HPDE6-E6E7 (cell line): ENCODE measurements around the gene ACER3.
"Not testable (repeated sequence)": the region's sequence is repeated elsewhere in the genome, so short reads cannot be mapped to it uniquely, and the experiment has no call there.

Source experiments
- DNase-seq: peaks from one replicate; pipeline ENCODE4 v3.0.0; 2011; ENCODE audit warnings: missing footprints; ENCODE audit errors: extremely low spot score

ACER3 gene

DNA sequence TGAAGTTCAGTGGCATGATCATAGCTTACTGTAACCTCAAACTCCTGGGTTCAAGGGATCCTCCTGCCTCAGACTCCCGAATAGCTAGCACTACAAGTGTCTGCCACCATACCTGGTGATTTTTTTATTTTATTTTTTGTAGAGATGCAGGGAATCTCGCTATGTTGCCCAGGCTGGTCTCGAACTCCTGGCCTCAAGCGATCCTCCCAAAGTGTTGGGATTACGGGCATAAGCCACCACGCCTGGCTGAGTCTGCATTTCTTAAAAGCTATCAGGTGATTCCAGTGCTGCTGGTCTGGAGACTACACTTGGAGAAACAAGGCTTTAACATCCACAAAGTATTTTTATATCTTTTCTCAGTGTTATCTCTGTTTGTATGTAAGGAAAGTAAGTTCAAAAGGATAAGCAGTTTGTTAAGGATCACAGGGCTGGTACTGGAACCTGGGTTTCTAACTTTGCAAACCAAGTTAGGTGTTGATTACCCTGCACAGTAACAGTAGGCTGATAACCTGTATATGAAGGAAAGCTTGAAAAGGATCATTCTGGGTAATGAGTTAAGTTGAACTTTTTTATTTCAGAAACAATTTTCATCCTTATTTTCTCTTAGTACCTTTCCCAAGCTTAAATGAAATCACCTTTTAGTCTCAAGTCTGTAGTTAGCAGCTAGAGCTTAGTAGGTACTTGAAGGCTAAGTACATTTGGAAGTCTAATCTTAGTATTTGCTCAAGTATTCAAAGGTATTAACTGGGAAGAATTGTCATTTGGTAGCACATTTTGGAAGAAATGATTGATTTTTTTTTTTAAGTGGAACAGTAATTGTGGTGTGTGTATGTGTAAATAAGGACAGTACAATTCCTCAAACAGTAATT is 12.5 kb downstream of the ACER3 start:
- DNase-seq, result no peak

DNA sequence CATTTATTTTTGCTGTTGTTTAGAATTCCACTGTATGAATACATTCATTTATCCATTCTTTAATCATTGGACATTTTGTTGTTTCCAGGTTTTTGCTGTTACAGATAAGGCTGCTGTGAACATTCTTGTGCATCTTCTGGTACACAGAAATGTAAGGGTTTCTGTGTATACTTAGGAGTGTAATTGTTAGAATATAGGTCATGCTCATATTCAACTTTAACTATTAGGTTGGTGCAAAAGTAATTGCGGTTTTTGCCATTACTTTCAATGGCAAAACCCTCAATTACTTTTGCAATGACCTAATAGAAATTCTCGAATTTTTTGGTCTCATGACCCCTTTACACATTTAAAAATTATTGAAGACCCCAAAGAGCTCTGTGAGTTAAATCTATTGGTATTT is 17.3 kb downstream of the ACER3 start:
- no peak for DNase-seq

DNA sequence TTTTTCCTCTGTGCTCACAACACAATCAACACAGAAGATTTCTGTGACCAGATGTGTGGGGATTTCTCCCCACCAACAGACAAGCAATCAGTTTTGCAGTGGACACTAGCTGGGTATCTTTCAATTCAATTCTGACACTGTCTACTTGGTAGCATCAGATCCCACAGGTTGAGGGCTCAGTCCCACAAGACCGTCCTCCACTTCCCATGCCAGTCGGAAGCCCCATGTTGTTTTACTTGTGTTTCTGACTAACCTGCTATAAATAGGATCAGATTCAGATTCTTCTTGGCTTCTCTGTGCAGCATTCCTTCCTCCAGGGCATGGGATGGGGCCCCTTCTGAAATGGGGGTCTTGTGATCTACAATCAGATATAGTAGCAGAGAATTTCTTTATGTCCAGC is 19.6 kb downstream of the ACER3 start:
- no peak for DNase-seq

DNA sequence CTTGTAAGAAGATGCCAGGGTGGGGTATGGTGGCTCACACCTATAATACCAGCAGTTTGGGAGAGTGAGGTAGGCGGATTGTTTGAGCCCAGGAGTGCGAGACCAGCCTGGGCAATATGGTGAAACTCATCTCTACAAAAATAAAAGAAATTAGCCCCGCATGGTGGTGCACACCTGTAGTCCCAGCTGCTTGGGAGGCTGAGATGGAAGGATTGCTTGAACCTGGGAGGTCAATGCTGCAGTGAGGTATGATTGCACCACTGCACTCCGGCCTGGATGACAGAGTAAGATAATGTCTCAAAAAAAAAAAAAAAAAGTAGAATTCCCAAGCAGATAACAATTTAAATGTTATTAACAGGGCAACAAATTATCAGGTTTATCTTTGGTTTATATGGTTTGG is 20.2 kb downstream of the ACER3 start:
- no peak for DNase-seq

DNA sequence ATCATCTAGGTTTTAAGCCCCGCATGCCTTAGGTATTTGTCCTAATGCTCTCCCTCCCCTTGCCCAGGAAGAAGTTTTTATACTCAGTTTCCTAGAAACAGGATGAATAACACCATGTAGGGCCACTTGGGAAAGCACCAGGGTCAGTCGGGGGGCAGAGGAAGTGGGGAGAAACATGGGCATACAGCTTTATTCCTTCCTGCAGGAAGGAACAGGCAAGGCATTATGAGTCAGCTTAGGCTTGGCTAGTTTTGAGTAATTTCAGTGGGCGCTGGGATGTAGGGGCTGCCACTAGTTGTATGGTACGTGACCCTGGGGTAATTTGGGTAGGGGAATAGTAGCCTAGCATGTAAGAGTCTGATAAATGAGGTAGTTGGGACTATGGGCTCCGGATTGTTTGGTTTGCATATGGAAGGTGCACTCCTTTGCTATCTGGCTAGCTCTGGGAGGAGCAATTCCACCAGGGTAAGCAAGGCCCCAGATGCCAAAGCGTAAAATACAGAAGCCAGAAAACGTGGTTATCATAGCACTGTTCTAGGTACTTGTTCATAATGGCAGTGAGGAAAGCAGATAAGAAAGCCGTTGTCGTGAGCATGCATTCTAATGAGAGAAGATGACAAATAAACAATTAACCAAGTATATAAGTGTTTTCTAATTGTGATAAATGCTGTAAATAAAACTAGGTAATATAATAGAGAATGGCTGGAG is 24.8 kb downstream of the ACER3 start:
- peak; percentile 46 for DNase-seq

DNA sequence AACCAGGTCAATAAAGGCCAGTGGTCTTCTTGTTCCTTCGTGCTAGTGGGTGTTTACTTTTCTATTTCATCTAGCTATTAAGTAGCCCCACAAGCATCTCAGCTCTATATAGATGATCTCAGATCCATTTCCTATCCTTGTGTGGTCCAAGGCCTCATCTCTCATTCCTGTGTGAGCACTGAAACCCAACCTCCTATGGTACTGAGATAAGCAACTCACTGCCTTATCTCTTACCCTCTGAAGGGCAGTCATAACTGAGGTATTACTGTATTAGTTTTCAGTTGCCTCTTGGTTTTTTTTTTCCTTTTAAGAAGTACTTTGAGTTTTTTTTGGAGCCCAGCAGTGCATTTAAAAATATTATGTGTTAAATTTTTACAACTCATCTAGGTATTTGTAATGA is 28.3 kb downstream of the ACER3 start:
- DNase-seq, result no peak

DNA sequence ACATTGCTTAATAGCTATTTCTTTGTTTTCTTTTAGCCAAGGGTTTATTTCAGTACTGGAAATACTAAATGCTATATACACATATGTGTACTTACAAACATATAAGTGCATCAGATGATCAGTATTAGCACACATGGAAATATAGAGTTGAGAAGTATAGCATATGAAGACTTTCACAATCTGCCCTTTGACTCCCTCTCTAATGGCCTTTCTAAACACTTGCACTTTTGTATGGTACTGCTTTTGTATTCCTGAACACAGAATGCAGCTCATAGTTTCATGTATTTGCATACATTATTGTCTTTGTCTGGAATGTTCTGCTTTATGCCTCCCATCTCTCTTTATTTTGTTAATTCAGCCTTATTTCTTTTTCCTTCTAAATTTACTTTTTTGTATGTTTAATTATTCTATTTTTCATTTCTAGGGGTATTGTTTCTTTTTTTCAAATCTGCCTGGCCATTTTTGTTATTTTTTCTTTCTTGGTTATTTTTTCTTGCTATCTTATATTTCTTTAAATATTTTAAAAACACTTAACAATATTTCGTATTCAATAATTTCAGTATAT is 28.8 kb downstream of the ACER3 start:
- DNase-seq, result no peak

DNA sequence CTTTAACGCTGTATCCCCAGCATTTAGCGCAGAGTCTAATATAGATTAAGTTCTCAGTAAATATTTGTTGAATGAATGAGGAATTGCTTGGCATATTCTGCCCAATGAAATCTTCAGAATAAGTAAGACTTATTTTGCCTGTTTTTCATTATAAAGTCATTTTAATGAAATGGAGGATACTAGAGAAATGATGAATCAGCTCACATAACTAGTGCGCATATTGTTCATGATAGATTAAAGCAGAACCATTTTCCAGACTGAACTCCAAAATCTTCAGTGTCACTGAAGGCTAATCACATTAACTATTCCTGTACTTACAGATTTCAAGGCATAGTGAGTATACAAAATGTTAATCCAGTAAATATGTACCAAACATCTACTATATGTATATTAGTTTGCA is 29.6 kb downstream of the ACER3 start:
- DNase-seq, result no peak

DNA sequence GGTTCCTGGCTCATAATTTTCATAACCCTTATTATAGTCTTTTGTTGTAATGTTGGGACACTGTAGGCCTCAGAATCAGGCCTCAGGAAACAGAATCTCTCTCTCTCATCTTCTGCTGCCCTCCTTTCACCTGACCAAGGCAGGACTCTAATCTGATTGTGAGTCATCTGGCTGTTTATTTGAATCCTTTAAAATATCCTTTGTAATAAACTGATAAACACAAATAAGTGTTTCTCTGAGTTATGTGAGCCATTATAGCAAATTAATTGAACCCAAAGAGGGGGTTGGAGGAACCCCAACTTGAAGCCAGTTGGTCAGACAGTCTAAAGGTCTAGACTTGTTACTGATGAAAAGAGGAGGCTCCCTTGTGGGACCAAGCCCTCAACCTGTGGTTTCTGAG is 30.6 kb downstream of the ACER3 start:
- DNase-seq, result no peak

DNA sequence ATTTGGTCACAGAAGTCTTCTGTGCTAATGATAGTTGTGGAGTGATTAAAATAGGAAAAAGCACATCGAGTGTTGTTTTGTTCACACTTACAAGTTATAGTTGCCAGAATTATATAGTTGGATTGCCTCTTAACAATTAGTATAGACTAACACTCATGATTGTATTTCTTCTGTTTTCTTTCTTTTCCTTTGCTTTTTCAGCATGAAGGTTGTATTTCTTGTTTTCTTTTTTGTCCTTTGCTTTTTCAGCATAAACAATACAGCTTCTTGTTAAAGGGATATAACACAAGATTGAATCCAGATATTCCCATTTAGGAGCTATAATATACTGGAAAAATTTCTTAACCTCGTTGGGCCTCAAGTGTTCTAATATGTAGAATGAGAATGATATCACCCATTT is 31.1 kb downstream of the ACER3 start:
- no peak for DNase-seq

DNA sequence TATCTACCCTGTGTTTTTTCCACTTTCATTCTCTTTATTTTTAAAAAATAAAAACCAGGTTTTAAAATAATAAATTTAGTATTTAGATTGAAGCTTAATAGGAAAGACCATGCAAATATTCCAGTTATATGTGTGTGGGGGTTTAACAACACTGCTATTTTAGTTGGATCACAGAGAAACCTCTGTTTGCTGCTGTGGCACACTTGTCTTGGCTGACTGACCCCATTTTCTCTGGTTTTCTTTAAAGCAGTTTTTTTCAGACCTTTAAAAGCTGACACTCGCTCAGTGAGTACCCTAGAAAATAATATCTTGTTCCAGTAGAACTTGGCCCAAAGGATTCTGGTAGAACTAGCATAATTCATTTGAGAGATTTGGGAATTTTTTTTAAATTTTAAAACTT is 31.6 kb downstream of the ACER3 start:
- DNase-seq, result no peak

DNA sequence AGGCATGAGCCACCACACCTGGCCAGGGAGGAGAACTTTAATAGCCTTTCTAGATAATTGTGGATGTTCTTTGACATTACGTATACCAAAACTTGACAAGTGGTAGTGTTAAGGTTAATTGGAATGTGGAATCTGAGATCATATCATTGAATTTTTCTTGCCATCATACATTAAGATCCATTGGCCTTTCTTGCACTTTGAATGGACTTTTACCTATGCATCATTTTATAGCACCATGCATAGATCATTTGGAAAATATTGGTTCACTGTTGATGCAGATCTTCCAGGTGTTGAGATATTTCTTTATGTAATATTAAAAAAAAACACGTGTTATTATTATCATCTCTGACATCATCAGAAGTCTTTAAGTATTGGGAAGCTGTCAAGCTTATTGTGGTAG is 36.5 kb downstream of the ACER3 start:
- no peak for DNase-seq

DNA sequence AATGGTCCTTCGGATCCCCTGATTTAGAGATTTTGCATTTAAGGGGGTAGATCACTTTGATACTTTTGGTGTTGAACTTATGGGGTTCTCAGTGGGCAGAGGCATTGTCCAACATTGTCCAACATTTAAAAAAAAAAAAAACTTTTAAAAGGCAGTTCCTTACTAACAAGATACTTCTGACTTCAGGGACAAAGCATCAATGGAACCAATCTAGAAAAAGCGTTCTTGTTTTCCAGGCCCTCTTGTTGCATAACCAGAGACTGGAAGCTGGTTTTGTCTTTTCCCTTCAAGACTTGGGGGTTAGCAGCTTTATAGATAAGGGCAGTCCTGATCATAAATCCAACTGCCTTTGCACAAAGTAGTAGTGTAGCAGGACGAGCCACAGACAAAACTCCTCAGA is 40.4 kb downstream of the ACER3 start:
- no peak for DNase-seq

DNA sequence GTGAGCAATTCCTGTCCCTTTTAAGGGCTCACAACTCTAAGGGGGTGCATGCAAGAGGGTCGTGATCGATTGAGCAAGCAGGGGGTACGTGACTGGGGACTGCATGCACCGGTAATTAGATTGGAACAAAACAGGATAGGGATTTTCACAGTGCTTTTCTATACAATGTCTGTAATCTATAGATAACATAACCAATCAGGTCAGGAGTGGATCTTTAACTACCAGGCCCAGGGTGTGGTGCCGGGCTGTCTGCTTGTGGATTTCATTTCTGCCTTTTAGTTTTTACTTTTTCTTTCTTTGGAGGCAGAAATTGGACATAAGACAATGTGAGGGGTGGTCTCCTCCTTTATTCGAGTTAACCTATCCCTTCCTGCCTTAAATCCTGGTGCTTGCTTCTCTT is 40.9 kb downstream of the ACER3 start:
- not testable (repeated sequence) for DNase-seq

DNA sequence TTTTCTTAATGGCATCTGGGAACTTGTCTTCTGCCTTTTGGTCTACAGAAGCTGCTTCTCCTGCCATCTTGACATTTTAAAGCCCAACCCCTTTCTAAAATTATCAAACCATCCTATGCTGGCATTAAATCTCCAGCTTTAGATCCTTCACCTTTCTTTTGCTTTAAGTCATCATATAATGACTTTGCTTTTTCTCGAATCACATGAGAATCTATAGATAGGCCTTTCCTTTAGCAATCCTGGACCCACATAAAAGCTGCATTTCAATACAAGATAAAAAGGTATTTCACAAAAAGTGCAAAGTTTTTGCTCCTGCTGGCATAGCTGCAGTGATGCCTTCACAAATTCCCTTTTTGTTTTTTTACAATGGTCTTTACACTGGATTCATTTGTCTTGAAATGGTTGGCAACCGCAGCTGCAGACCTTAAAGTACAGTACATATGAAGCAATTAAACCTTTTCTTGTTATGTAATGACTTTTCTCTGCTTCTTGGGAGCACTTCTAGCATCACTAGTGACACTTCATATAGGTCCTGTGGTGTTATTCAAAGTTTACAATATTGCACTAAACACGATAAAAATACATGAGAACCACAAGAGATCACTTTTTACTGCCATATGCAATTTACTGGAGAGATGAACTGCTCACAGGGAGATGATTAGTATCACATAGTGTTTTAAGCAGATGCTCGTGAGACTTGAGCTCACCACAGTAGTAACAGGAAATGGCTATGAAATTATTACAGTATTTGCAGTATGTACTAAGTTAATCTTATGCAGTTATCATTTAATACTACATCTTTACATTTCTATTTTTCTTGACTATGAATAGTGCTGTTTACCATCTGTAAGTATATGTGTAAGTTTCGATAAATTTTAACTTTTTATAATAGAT is 41.6 kb downstream of the ACER3 start:
- no peak for DNase-seq

DNA sequence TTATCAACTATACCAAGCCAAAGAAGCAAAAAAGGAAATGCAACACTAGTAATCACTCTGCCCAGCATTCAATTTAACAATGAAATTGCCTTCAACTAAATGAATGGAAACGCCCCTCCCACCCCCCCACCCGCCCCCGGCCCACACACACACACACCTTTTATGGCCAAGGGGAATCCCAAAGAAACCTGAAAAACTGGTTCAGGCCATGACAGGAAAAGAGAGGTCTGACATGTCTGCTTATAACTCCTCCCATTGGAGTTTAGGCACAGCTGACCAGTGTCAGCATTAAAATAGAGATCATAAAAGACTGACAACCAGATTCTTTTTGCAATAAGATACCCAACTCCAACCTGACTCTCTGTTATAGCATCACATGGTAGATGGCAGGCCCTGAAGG is 42.6 kb downstream of the ACER3 start:
- peak; percentile 70 for DNase-seq

DNA sequence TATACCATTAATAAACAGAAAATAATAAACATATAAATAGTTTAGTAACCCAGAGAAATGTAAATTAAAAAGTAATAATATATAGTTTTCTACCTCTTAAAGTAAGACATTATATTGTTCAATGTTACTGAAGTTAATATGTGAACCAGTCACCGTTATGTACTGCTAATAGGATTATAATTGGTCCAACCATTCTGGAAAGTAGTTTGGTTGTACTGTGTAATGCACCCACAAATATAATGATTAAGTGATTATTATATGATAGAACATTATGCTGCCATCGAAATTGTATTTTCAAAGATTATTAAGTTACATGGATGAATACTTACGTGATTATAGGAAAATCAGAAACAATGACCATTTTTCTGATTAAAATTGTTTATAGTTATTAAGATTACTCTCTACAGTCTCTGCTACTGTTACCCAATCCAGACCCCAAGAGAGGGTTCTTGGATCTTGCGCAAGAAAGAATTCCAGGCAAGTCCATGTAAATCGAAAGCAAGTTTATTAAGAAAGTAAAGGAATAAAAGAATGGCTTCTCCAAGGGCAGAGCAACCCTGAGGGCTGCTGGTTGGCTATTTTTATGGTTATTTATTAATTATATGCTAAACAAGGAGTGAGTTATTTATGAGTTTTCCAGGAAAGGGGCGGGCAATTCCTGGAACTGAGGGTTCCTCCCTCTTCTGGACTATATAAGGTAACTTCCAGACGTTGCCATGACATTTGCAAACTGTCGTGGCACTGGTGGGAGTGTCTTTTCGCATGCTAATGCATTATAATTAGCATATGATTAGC is 50.1 kb downstream of the ACER3 start:
- no peak for DNase-seq

DNA sequence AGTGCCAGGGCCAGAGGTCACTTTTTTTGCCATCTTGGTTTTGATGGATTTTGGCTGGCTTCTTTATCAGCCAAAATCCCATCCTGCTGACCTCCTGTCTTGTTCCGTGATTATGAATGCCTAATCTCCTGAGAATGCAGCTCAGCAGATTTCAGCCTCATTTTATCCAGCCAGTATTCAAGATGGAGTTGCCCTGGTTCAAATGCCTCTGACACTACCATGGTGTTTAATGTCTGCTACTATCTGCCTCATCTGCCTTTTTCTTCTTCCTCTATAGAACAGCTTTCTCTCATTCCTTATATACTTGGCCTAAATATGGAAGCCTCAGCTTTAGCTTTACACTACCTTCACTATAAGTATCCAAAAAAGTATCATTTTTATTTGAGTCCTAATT is 50.7 kb downstream of the ACER3 start:
- DNase-seq, result no peak

DNA sequence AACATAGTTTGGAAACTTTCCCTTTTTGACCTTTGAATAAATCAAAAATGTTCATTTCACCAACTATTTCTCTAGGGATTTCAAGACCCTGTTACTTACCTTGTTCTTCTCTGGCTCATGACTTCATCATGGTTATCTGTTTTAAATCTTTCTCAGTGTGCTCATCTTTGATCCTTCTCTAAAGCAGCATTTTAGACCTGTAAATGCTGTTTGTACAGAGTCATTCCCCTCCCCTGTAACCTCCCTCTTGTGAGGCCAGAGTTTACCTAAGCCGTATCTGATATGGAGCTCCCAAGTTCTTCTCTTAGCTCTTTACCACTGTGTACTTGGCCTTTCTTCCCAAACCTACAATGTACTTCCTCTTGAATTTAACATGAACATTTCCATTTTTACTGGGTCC is 56.0 kb downstream of the ACER3 start:
- DNase-seq, result no peak

DNA sequence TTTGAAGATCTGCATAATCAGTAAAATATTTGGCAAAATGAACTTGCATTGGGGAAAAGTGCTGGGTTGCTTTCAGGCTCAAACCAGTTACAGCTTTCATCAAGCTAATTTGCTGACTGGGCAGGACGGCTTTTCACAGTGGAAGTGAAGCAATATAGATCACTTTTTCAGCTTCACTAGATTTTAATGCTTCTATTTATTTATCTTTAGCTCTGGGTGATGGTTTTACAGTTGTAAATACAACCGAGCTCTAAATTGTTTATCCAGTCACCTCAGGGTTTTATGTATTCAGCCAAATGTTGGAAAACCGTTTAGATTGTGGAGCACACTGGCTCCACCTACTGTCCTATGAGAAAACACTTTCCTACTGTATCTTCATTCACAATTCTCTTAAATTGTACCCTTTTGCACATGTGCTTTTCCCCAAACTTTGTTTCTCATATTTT is 58.2 kb downstream of the ACER3 start:
- DNase-seq, result peak; percentile 11

DNA sequence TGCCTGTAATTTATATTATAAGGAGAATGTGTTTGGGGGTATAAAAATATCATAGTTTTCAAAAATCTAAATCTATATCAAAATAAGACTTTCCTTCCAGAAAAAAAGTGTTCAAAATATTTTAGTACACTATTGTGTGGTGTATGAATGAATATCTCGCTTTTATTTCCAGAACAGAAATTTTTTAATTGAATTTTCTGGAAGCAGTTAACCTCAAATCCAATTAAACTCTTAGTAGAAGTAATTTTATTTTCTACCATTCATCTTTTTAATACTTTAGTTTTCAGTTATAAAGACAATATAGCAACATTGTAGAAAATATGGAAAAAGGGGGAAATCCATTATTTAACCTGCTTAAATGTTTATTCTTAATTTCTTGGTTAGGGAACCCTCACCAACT is 58.7 kb downstream of the ACER3 start:
- no peak for DNase-seq
